ENCODE data around the gene GCH1. TPM values are rescaled to one million over a fixed set of nuclear protein-coding genes. Genes with fewer than 3 reads are reported as not detected.

The GCH1 gene
- total RNA-seq, 1 donor from 2014 or later: 6.4 TPM

GRCh38 chr14:54837508-54838149, 65.0 kb downstream of the GCH1 start:
- intact Hi-C loops (cut with DNase I): no loop called here
- no peak for DNase-seq (ENCODE audit: low spot score)
- ATAC-seq: no peak

GRCh38 chr14:54836231-54836630, 66.4 kb downstream of the GCH1 start:
- intact Hi-C loops (cut with DNase I): no loop called here
- DNase-seq (ENCODE audit: low spot score): no peak
- no peak for ATAC-seq

- intact Hi-C loops (cut with DNase I): no loop called here
- DNase-seq (ENCODE audit: low spot score) (no peak), ATAC-seq (no peak)
Measured at GRCh38 chr14:54834727-54835126, 67.9 kb downstream of the GCH1 start.

GRCh38 chr14:54834081-54834480, 68.5 kb downstream of the GCH1 start:
- ATAC-seq (no peak), DNase-seq (ENCODE audit: low spot score) (no peak)
- intact Hi-C loops (cut with DNase I): no loop called here

DNA sequence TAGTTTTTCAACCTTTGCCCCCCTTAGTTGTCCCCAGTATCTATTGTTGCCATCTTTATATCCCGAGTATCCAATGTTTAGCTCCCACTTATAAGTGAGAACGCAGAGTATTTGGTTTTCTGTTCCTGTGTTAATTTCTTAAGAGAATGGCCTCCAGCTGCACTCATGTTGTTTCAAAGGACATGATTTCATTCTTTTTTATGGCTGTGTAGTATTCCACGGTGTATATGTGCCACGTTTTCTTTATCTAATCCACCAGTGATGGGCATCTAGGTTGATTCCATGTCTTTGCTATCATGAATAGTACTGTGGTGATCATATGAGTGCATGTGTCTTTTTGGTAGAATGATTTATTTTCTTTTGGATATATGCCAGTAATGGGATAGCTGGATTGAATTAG, 72.0 kb downstream of the GCH1 start:
- intact Hi-C loops (cut with DNase I): no loop called here
- no peak for DNase-seq (ENCODE audit: low spot score)
- no peak for ATAC-seq

GRCh38 chr14:54829486-54830224, 73.0 kb downstream of the GCH1 start:
- intact Hi-C loops (cut with DNase I): no loop called here
- ATAC-seq (peak; percentile 74), DNase-seq (ENCODE audit: low spot score) (no peak)

DNA sequence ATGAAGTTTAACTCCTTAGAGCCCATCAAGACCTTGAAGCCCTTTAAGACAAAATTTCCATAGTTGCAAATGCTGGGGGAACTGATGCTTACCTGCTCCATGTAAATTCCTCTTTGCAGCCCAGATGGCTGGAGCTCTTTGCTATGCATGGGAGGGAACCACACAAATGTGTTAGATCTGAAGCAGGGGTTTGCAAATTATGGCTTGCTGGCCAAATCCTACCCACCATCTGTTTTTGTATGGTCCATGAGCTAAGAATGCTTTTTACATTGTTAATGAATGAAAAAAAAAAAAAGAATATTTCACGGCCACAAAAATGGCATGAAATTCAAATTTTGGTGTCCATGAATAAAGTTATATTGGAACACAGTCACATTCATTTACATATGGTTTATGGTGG, 74.6 kb downstream of the GCH1 start:
- ATAC-seq: no peak
- no peak for DNase-seq (ENCODE audit: low spot score)
- intact Hi-C loops (cut with DNase I): no loop called here

- intact Hi-C loops (cut with DNase I): no loop called here
- ATAC-seq (no peak), DNase-seq (ENCODE audit: low spot score) (no peak)
Measured at GRCh38 chr14:54823757-54824549, 78.7 kb downstream of the GCH1 start.

DNA sequence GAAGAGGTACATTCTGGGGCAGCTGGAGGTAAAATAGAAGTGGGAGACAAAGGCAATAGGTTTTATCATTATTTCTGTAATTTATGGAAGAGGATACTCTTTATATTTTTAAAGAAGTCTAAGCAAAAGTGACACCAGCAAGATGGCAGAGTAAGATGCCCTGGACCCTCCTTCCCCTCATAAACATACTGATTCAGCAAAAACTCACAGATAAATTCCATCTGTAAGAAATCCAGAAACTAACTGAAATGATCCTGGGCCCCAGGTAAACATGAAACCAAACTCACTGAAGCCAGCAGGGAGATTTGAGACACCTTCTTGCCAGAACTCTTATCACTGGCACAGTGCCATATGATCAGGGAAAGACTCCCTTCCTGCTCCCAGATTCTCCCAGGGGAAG, 79.9 kb downstream of the GCH1 start:
- intact Hi-C loops (cut with DNase I): no loop called here
- no peak for DNase-seq (ENCODE audit: low spot score)

GRCh38 chr14:54818201-54819133, 84.2 kb downstream of the GCH1 start:
- ATAC-seq: peak; percentile 75
- intact Hi-C loops (cut with DNase I): no loop called here
- no peak for DNase-seq (ENCODE audit: low spot score)

More for the DNA sequence above, 79.9 kb downstream of the GCH1 start:
- no peak for ATAC-seq

GRCh38 chr14:54817506-54817905, 85.1 kb downstream of the GCH1 start:
- intact Hi-C loops (cut with DNase I): no loop called here
- ATAC-seq (no peak), DNase-seq (ENCODE audit: low spot score) (no peak)

GRCh38 chr14:54816450-54816849, 86.2 kb downstream of the GCH1 start:
- ATAC-seq (no peak), DNase-seq (ENCODE audit: low spot score) (no peak)
- intact Hi-C loops (cut with DNase I): no loop called here

DNA sequence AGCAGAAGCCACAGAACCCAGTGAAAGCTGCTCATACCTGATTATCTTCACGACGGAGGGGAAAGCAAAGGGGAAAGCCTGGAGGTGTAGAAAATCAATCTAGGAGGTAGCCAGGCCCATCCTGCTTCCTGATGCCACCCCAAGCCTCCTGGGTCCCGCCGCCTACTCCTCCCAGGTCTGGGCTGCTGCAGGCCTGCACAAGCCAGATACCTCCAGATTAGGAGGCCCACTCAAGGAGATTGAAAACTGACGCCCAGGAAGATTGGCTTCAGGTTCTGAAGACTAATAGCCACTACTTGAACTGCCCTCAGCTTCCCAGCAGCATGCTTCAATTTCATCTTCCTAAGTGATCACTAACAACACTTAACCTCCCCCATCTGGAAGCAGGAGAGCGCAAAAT, 87.1 kb downstream of the GCH1 start:
- intact Hi-C loops (cut with DNase I): no loop called here
- ATAC-seq (no peak), DNase-seq (ENCODE audit: low spot score) (no peak)

GRCh38 chr14:54815016-54815415, 87.6 kb downstream of the GCH1 start:
- intact Hi-C loops (cut with DNase I): no loop called here
- ATAC-seq (peak; percentile 25), DNase-seq (ENCODE audit: low spot score) (no peak)

GRCh38 chr14:54814076-54814475, 88.5 kb downstream of the GCH1 start:
- intact Hi-C loops (cut with DNase I): no loop called here
- no peak for ATAC-seq

DNA sequence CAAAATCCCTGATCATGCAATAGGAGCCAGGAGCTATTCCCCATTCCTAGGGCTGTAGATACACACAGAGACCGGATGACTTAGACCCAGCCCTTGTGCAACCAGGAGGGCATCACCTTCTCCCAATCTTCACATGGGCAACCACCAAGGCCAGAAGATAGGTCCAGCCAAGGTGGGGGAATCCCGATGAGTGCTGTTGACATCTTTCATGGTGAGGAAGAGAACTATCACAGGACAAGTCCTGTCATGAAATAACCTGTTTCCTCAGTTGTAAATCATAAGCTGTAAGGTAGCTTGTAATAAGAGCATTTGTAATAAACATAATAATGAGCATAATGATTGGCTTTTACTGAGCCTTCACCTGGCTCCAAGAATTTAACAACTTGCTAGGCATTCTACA, 89.5 kb downstream of the GCH1 start:
- DNase-seq (ENCODE audit: low spot score) (no peak), ATAC-seq (no peak)
- intact Hi-C loops (cut with DNase I): no loop called here

More at GRCh38 chr14:54814076-54814475, 88.5 kb downstream of the GCH1 start:
- DNase-seq (ENCODE audit: low spot score): no peak

DNA sequence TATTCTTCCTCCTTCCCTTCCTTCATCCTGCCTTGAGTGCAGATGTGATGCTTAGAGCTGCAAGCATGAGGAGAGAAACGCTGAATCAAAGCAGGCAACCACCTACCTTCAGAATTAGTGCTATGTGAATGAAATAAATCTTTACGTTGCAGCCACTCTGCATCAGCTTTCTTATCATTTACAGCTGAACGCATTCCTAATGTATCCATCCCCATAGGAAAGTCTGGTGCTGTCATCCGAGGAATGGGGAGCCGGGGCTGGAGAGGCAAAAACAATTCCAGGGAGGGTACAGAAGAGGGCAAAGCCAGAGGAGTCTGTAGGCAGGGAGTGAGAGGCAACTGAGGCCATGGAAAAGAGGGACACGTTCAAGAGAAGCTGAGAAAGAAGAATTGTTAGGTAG, 90.0 kb downstream of the GCH1 start:
- DNase-seq (ENCODE audit: low spot score) (no peak), ATAC-seq (no peak)
- intact Hi-C loops (cut with DNase I): no loop called here

DNA sequence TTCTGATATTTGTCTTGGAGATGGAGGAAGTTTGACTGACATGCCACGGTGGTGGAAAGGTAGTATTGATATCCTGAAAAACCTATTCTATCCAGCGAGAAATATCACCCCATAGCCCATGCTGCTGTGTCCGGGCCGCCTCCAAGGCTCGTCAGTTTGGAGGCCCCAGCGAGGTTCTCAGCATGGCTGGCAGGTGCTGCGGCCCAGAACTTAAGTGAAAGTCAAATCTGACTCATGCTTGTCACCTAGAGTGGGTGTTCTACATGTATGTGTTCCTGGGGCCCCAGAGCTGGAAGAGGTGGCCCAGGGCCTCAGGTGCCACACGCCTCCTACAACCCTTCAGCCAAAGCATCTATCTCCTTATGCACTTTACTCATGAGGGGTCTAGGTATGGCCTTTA, 92.9 kb downstream of the GCH1 start:
- ATAC-seq (no peak), DNase-seq (ENCODE audit: low spot score) (no peak)
- intact Hi-C loops (cut with DNase I): no loop called here
